GM12892 (cell line): Measurements from ENCODE around the gene MT1E.

Source experiments
- POLR2A ChIP-seq: IDR thresholded peaks from 2 replicates; pipeline ENCODE4 v1.6.1; 2011; ENCODE audit warnings: low read depth, low read length, control low read depth
- POLR2AphosphoS5 ChIP-seq: IDR thresholded peaks from 2 replicates; pipeline ENCODE4 v1.6.1; 2011; ENCODE audit warnings: low read depth, low read length, control low read depth
- TAF1 ChIP-seq: IDR thresholded peaks from 2 replicates; pipeline ENCODE4 v1.6.1; 2011; ENCODE audit warnings: low read depth, mild to moderate bottlenecking, control low read depth, low read length, borderline replicate concordance

- TF ChIP-seq POLR2A (no peak), POLR2AphosphoS5 (no peak), TAF1 (no peak)
Measured at GRCh38 chr16:56662357-56663354, 37.1 kb downstream of the MT1E start.
